GM23338 (cell line): ENCODE results near the gene HERPUD1. TPM values are rescaled to one million over a fixed set of nuclear protein-coding genes. Genes with fewer than 3 reads are reported as not detected.

ENCODE experiments used
- ATAC-seq: fragments of 200-7000 bp; cut with Tn5 transposase; 3 replicates; pipeline ENCODE4 v1.9.1; 2020
- DNase-seq: peaks from one replicate; pipeline ENCODE4 v3.0.0-alpha.2; 2015; ENCODE audit warnings: low spot score
- H2AFZ ChIP-seq: fragments of 200-600 bp; sonication (generic); 2 replicates; pipeline ENCODE4 v1.8.0; 2016; ENCODE audit warnings: antibody characterized with exemption, mild to moderate bottlenecking, moderate library complexity
- H3F3A ChIP-seq: fragments of 200-600 bp; sonication (generic); replicated peaks from 2 replicates; pipeline ENCODE4 v1.8.0; 2017; ENCODE audit warnings: antibody characterized with exemption, mixed run types, low read depth
- H3K27ac ChIP-seq: fragments of 200-600 bp; sonication (generic); 2 replicates; pipeline ENCODE4 v1.6.1; 2016; ENCODE audit warnings: low read depth
- H3K27me3 ChIP-seq: fragments of 200-600 bp; sonication (generic); 2 replicates; pipeline ENCODE4 v1.8.0; 2016; ENCODE audit warnings: mild to moderate bottlenecking, mixed run types, moderate library complexity; ENCODE audit not compliant: insufficient read depth
- H3K36me3 ChIP-seq: fragments of 200-600 bp; sonication (generic); 2 replicates; pipeline ENCODE4 v1.8.0; 2016; ENCODE audit warnings: mild to moderate bottlenecking; ENCODE audit not compliant: insufficient read depth
- H3K4me1 ChIP-seq: fragments of 200-600 bp; sonication (generic); 2 replicates; pipeline ENCODE4 v1.8.0; 2016; ENCODE audit warnings: mild to moderate bottlenecking, moderate library complexity; ENCODE audit not compliant: insufficient read depth
- H3K4me2 ChIP-seq: fragments of 200-600 bp; sonication (generic); 2 replicates; pipeline ENCODE4 v1.7.1; 2017; ENCODE audit warnings: mixed run types
- H3K4me3 ChIP-seq: fragments of 200-600 bp; sonication (generic); 2 replicates; pipeline ENCODE4 v1.6.1; 2016; ENCODE audit warnings: mixed run types
- H3K79me2 ChIP-seq: fragments of 200-600 bp; sonication (generic); replicated peaks from 2 replicates; pipeline ENCODE4 v1.8.0; 2017; ENCODE audit warnings: mild to moderate bottlenecking; ENCODE audit not compliant: insufficient read depth
- H3K9me2 ChIP-seq: fragments of 200-600 bp; sonication (generic); 2 replicates; pipeline ENCODE4 v1.8.0; 2017; ENCODE audit not compliant: insufficient read depth
- H4K20me1 ChIP-seq: fragments of 200-600 bp; sonication (generic); replicated peaks from 2 replicates; pipeline ENCODE4 v1.8.0; 2017; ENCODE audit warnings: mild to moderate bottlenecking; ENCODE audit not compliant: insufficient read depth
- H3K27ac Mint-ChIP-seq: 2 replicates; pipeline ENCODE4 v1.8.0; 2020; ENCODE audit warnings: inconsistent platforms, mild to moderate bottlenecking, moderate library complexity, mixed read lengths
- H3K27me3 Mint-ChIP-seq: 3 replicates; pipeline ENCODE4 v1.8.0; 2022; ENCODE audit warnings: low read depth, mild to moderate bottlenecking, moderate library complexity, mixed read lengths, inconsistent platforms; ENCODE audit not compliant: insufficient read depth, poor library complexity
- H3K36me3 Mint-ChIP-seq: 3 replicates; pipeline ENCODE4 v1.8.0; 2021; ENCODE audit warnings: low read depth, mild to moderate bottlenecking, inconsistent platforms, moderate library complexity, mixed read lengths
- H3K4me1 Mint-ChIP-seq: 3 replicates; pipeline ENCODE4 v1.8.0; 2020; ENCODE audit warnings: mild to moderate bottlenecking, inconsistent platforms, mixed read lengths
- H3K4me3 Mint-ChIP-seq: 3 replicates; pipeline ENCODE4 v1.8.0; 2021; ENCODE audit warnings: moderate library complexity, mild to moderate bottlenecking, inconsistent platforms, mixed read lengths
- H3K9me3 Mint-ChIP-seq: 3 replicates; pipeline ENCODE4 v1.8.0; 2020; ENCODE audit warnings: moderate library complexity, mild to moderate bottlenecking, inconsistent platforms, mixed read lengths
- CREB1 ChIP-seq: fragments of 250-450 bp; sonication (Bioruptor Pico); IDR thresholded peaks from 2 replicates; pipeline ENCODE4 v1.5.0; 2020; ENCODE audit warnings: low read depth, mild to moderate bottlenecking, moderate library complexity
- EZH2 ChIP-seq: fragments of 200-600 bp; sonication (generic); IDR thresholded peaks from one replicate; pipeline ENCODE4 v1.8.0; 2017; ENCODE audit warnings: antibody characterized with exemption, mild to moderate bottlenecking, low read depth; ENCODE audit not compliant: unreplicated experiment
- EZH2phosphoT487 ChIP-seq: fragments of 200-600 bp; sonication (generic); IDR thresholded peaks from one replicate; pipeline ENCODE4 v1.8.1; 2018; ENCODE audit warnings: antibody characterized with exemption; ENCODE audit not compliant: unreplicated experiment
- NANOG ChIP-seq: IDR thresholded peaks from 2 replicates; pipeline ENCODE4 v1.6.1; 2016; ENCODE audit warnings: antibody characterized with exemption, borderline replicate concordance
- POLR2AphosphoS5 ChIP-seq: IDR thresholded peaks from 2 replicates; pipeline ENCODE4 v1.6.1; 2016; ENCODE audit warnings: antibody characterized with exemption, low read depth
- STAT1 ChIP-seq: IDR thresholded peaks from one replicate; pipeline ENCODE4 v1.6.1; 2016; ENCODE audit warnings: antibody characterized with exemption; ENCODE audit not compliant: unreplicated experiment
- polyA plus RNA-seq: library from polyadenylated mRNA; unstranded; fragments of >200 nt; fragmentation: Nextera tagmentation; extraction: Ambion mirVana; gene quantifications from 2 replicates; pipeline ENCODE4 v1.2.1, GENCODE V29; 2016
- total RNA-seq: library from RNA; depleted of rRNA; stranded (reverse); fragments of >200 nt; shearing (Covaris generic); gene quantifications from 2 replicates; pipeline ENCODE4 v1.2.3, GENCODE V29; 2014
- TF ChIP-seq, protein P1 (sequence below): fragments of 250-450 bp; sonication (Bioruptor Pico); IDR thresholded peaks from 2 replicates; pipeline ENCODE4 v1.5.0; 2020; ENCODE audit warnings: mild to moderate bottlenecking, moderate library complexity
- TF ChIP-seq, protein P2 (sequence below): IDR thresholded peaks from 2 replicates; pipeline ENCODE4 v1.6.1; 2016; ENCODE audit warnings: antibody characterized with exemption

Gene HERPUD1
- total and polyA plus RNA-seq, 2 experiments from 2014 or later: 41.1 to 44.1 TPM

DNA sequence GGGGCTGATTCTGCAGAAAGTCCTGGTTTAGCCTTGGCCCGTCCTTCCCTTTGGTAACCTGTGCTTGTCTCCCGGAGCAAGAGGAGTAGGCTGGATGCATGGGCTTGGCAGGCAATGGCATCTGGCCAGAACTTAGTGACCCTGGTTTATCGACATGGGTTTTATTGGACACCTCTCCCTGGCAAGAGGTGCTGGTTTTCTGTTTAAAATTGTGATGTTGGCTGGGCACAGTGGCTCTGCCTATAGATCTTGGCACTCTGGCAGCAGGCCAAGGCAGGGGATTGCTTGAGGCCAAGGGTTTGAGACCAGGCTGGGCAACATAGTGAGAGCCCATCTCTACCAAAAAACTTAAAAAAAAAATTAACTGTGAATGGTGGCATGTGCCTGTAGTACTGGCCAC is 35.7 kb upstream of the HERPUD1 start:
- Histone ChIP-seq H3F3A (no peaks in the 10 kb centered on the region), H3K27me3 (no peaks in the 10 kb centered on the region), H3K9me2 (no peaks in the 10 kb centered on the region), H2AFZ (no peak overlapping the region), H3K4me1 (no peaks in the 10 kb centered on the region), H3K79me2 (no peaks in the 10 kb centered on the region), H3K4me3 (no peak overlapping the region), H3K27ac (no peak overlapping the region), H4K20me1 (no peaks in the 10 kb centered on the region), H3K4me2 (no peak overlapping the region), H3K36me3 (no peaks in the 10 kb centered on the region)
- no peak overlapping the region for H3K4me3 Mint-ChIP-seq
- no peak overlapping the region for H3K27ac Mint-ChIP-seq
- peaks cover 4% of the 10 kb centered on the region for H3K27me3 Mint-ChIP-seq
- TF ChIP-seq EZH2: no peak
- no peak for TF ChIP-seq CREB1 (CRISPR knock-in tag)
- no peak for TF ChIP-seq POLR2AphosphoS5
- TF ChIP-seq, protein P1, sequence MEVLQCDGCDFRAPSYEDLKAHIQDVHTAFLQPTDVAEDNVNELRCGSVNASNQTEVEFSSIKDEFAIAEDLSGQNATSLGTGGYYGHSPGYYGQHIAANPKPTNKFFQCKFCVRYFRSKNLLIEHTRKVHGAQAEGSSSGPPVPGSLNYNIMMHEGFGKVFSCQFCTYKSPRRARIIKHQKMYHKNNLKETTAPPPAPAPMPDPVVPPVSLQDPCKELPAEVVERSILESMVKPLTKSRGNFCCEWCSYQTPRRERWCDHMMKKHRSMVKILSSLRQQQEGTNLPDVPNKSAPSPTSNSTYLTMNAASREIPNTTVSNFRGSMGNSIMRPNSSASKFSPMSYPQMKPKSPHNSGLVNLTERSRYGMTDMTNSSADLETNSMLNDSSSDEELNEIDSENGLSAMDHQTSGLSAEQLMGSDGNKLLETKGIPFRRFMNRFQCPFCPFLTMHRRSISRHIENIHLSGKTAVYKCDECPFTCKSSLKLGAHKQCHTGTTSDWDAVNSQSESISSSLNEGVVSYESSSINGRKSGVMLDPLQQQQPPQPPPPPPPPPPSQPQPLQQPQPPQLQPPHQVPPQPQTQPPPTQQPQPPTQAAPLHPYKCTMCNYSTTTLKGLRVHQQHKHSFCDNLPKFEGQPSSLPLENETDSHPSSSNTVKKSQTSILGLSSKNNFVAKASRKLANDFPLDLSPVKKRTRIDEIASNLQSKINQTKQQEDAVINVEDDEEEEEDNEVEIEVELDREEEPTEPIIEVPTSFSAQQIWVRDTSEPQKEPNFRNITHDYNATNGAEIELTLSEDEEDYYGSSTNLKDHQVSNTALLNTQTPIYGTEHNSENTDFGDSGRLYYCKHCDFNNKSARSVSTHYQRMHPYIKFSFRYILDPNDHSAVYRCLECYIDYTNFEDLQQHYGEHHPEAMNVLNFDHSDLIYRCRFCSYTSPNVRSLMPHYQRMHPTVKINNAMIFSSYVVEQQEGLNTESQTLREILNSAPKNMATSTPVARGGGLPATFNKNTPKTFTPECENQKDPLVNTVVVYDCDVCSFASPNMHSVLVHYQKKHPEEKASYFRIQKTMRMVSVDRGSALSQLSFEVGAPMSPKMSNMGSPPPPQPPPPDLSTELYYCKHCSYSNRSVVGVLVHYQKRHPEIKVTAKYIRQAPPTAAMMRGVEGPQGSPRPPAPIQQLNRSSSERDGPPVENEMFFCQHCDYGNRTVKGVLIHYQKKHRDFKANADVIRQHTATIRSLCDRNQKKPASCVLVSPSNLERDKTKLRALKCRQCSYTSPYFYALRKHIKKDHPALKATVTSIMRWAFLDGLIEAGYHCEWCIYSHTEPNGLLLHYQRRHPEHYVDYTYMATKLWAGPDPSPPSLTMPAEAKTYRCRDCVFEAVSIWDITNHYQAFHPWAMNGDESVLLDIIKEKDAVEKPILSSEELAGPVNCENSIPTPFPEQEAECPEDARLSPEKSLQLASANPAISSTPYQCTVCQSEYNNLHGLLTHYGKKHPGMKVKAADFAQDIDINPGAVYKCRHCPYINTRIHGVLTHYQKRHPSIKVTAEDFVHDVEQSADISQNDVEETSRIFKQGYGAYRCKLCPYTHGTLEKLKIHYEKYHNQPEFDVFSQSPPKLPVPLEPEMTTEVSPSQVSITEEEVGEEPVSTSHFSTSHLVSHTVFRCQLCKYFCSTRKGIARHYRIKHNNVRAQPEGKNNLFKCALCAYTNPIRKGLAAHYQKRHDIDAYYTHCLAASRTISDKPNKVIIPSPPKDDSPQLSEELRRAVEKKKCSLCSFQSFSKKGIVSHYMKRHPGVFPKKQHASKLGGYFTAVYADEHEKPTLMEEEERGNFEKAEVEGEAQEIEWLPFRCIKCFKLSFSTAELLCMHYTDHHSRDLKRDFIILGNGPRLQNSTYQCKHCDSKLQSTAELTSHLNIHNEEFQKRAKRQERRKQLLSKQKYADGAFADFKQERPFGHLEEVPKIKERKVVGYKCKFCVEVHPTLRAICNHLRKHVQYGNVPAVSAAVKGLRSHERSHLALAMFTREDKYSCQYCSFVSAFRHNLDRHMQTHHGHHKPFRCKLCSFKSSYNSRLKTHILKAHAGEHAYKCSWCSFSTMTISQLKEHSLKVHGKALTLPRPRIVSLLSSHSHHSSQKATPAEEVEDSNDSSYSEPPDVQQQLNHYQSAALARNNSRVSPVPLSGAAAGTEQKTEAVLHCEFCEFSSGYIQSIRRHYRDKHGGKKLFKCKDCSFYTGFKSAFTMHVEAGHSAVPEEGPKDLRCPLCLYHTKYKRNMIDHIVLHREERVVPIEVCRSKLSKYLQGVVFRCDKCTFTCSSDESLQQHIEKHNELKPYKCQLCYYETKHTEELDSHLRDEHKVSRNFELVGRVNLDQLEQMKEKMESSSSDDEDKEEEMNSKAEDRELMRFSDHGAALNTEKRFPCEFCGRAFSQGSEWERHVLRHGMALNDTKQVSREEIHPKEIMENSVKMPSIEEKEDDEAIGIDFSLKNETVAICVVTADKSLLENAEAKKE (CRISPR knock-in tag): no peak
- no peak for TF ChIP-seq EZH2phosphoT487
- TF ChIP-seq, protein P2, sequence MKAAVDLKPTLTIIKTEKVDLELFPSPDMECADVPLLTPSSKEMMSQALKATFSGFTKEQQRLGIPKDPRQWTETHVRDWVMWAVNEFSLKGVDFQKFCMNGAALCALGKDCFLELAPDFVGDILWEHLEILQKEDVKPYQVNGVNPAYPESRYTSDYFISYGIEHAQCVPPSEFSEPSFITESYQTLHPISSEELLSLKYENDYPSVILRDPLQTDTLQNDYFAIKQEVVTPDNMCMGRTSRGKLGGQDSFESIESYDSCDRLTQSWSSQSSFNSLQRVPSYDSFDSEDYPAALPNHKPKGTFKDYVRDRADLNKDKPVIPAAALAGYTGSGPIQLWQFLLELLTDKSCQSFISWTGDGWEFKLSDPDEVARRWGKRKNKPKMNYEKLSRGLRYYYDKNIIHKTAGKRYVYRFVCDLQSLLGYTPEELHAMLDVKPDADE: no peak
- no peak for TF ChIP-seq NANOG
- no peak for TF ChIP-seq STAT1
- H3K9me3 Mint-ChIP-seq: no peaks in the 10 kb centered on the region
- ATAC-seq (no peak), DNase-seq (no peak)
- H3K4me1 Mint-ChIP-seq: no peaks in the 10 kb centered on the region
- no peaks in the 10 kb centered on the region for H3K36me3 Mint-ChIP-seq
